ENCODE data around the gene CNPPD1.

CNPPD1 gene

DNA sequence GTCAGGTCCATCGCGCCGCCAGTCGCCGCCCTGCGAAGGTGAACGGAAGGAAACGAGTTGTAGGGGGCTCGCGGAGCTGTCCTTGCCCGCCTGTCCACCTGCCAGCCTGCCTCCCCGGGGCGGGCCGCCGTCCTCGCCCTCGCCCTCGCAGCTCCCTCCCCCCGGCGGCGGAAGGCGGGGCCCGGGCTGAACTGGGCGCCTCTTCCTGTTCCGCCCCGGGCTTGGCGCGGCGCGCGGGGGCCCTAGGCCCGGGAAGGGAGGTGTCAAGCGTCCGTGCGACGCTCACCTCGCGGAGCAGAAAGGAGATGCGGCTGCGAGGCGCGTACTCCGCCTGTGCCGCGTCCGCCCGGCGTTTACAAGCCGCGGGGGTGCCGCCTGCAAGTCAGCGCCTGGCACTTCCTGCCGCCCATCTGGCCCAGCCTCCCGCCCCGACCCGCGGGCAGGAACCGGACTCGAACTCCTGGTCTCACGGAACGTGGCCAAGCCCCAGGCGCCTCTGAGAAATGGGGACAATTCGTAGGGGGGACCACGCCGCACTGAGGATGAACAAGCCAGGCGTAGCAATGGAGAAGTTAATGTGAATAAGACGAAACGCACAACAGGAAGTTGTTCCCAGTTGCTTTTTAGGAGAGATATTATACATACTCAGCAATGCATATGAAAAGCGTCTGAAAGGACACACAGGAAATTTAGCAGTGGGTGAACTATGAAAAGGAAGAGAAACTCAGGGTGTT lies at the start of gene CNPPD1:
Gene CNPPD1, minus strand, starts transcription at position 108 of the 734 bp plus-strand sequence. Its CDS starts 97 bp downstream, at position 11.
- peak; percentile 75 for DNase-seq (ENCODE audit: low read depth)

DNA sequence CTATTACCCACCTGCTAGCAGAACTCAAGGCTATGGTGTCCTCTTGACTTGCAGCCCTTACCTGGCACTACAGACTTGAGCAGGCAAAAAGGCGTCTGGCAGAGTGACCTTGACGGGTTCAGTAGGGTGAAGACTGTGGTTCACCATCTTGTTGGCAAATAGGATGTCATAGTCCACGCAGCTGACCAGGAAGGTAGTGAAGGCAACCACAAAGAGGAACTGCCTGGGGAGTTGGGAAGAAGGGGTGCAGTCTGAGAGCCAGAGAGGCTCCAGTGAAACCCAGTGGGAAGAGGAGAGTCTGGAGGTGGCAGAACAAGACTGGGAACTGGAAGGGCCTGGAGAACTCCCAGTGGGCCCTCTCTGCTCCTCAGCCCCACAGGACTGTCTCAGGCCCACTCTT lies 48.6 kb upstream of the CNPPD1 start:
- DNase-seq (ENCODE audit: low read depth) = no peak

DNA sequence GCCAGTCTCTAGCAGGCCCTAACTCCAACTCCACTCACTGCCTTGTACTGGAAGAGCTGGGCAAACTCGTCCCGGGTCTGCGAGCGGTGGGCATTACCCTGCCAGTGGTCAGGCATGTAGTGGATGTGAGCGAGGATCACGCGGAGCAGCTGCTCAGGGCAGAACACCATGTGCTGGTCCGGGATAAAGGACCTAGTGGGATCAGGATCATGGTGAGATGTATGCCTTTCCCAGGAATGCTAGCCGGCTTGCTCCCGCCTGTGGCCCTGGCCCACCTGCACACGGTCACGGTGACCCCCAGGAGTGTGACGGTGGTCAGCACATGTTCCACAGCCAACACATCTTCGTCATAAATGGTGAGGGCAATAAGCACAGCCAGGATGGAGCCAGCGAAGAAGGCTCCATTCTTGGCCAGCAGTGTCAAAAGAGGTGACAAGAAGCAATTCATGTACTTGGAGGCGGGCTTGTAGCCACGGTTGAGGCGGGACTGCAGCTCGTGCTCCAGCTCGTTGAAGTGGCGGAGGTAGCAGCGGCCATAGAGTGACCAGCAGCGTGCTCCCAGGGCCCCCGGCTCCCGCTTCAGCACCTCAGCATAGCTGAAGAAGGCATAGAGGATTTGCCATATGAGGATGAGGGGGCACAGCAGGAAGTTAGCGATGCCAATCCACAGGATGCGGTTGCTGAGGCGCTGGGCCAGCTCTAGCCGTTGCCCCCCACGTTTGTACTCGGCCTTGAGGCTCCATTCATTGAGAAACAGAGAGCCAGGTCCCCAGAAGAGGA lies 47.3 kb upstream of the CNPPD1 start:
- no peak for DNase-seq (ENCODE audit: low read depth)

DNA sequence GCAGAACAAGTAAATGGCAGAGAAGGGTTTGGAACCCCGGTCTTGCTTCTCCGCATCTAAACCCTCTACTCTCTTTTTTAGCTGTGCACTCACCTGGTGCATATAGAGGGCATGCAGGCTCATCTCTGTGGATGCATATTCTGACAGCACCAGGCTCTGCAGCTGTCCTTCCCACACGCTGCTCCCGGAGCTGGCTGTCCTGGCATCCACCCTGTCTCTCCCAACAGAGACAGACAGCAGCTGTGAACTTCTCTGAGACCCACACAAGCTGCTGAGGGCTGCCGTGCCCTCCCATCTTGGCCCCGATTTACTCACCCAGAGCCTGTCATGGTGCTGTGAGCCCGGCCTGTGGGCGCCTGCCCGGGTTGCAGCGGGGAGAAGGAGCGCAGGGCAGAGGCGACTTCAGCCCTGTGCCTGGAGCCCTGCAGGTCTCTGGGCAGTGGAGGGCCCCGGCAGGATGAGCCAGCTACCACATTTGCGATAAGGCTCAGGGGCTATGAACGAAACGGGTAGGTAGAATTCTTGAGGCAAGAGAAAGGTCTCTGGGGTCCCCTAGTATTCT lies 45.3 kb upstream of the CNPPD1 start:
- no peak for DNase-seq (ENCODE audit: low read depth)

DNA sequence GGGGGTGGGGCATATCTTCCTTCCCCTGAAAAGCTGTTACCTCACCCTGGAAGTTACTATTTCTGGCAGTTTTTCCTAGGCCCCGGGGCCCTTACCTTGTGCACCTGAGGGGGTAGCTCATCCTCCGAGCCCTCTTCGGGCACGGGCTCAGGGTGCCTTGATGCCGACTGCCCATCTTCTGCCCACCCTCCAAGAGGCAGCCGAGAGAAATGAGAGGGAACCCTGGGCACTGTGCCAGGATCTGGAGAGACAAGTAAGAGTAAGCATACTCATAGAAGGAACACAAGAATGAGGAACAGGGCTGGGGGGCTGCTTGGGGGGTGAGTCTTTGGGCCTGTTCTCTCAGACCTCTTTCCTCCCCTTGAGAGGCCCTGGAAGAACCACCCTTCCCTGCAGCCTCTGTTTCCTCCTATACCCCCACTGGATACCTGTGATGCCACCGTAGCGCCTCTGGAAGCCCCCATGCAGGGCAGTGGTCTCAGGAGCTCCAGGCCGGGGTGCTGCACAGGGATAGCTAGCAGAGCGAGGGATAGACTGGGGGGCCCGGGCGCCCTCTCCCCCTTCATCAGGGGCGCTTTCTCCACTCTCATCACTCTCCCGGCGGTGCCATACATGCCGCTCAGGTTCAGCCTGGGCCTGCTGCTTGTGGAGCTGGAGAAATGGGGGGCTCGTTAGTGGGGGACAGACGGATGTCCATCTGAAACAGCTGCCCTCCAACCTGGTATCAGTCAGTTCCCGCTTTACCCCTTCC lies 44.1 kb upstream of the CNPPD1 start:
- no peak for DNase-seq (ENCODE audit: low read depth)

DNA sequence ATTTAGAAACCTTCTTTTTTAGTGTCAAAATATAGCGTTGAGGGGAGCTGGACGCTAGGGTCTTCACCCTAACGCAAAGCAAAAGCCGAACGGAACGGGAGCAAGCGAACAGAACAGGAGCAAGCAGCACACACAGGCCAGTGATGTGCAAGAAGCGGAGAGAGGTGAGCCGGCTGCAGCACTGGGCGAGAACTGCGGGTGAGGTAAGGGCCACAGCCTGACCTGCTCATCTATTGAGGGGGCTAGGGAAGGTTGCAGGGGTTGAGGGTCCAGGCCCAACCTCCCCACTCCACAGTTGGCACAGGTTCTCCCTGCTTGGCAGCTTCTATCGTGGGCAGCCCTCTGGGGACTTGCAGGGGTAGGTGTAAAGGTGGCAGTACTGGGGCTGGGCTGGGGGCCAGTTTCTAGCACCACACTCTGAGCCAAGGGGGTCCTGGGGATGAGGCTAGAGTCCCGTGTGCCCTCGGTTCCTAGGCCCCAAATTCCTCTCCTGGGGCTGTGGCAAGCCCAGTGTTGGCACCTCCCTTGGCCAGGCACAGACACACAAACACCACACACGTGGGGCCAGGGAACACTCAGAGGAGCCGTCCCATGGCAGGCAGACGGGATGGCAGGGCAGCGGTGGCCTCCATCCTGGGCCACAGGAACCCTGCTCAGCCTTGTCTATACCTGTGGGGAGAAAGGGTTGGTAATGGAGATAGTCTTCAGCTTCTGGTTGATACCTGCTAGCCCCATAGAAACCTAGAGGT lies 43.2 kb upstream of the CNPPD1 start:
- no peak for DNase-seq (ENCODE audit: low read depth)

DNA sequence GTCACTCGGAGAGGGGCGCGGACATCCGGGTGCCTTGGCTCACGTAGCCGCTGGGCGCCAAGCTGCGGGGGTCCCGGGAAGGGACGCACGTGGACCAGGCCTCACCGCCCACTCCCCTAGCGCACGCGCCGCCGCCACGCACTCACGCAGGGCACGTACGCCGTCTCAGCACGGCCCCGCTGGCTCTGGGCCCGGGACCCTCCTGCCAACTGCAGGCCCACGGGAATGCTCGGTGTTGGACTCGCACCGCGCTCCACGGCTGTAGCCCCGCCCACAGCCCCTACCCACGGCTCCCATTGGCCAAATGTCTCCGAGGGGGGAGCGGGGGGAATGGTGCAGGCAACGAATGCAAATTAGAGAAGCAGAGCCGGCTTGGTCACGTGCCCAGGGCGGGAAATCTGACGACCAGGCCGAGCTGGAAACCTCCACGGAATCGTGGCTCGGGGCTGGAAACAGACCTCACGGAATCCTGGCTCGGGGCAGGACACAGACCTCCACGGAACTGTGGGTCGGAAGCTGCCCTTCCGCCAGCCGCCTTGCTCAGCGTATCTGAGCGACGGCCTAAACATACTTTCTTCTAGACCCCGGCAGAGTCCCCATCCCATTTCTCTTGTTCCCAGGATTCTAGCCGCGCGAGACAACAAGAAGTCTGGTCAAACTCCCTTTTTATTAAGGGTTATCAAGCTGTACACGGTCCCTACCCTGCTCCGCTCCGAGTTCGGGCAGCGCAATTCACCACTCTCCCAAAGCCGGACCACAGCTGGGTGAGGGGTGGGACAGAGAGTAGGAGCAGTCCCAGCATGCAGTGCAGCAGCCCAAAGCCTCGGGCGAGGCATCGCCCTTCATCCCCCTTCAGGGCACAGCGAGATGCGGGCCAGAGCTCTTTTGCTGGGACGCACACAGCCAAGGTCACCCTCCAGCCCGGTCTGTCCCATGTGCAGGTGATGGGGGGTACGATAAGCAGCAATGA lies 42.3 kb upstream of the CNPPD1 start, which contains the start of gene ABCB6:
Gene ABCB6, minus strand, starts transcription at position 227 of the 970 bp plus-strand sequence. CDS start 285 bp downstream, outside the sequence.
- DNase-seq (ENCODE audit: low read depth) = peak; percentile 94

DNA sequence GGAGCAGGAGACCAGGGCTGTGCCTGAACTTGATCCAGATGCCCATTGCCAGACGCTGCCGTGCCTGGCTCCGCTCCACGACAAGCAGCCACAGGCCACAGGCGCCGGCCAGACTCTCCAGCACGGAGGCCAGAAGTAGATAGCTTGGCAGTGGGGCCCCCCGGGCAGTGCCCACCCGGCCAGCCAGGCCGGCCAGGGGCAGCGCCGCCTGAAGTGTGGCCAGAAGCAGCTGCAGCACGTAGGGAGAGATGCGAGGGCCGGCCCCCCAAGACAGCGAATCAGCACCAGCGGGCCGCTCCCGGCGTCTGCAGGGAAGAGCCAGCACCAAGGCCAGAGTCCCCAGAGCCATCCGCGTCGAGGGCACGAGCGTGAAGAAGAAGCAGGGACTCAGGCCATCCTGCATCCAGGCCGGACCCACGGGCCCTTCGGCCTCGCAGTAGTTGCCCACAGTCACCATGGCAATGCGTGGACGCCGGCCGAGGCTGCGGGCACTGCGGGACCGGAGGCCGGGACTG lies 41.5 kb upstream of the CNPPD1 start:
- DNase-seq (ENCODE audit: low read depth) = peak; percentile 90

DNA sequence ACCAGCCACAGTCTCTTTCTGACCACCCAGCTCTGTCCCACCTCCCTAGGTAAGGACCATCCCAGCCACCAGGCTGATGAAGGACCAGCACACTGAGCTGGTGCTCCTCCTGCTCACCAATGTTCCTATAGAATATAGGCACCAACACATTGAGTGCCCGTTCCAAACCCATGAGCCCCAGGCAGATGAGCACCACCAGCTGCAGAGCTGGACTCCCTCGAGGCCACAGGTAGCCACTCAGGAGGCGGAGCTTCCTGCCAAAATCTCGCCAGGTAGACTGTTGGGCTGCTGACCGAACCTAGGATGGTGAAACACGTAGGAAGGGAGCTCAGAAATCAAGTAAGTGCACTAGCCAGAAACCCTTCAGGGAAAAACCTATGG lies 39.8 kb upstream of the CNPPD1 start:
- DNase-seq (ENCODE audit: low read depth) = no peak

DNA sequence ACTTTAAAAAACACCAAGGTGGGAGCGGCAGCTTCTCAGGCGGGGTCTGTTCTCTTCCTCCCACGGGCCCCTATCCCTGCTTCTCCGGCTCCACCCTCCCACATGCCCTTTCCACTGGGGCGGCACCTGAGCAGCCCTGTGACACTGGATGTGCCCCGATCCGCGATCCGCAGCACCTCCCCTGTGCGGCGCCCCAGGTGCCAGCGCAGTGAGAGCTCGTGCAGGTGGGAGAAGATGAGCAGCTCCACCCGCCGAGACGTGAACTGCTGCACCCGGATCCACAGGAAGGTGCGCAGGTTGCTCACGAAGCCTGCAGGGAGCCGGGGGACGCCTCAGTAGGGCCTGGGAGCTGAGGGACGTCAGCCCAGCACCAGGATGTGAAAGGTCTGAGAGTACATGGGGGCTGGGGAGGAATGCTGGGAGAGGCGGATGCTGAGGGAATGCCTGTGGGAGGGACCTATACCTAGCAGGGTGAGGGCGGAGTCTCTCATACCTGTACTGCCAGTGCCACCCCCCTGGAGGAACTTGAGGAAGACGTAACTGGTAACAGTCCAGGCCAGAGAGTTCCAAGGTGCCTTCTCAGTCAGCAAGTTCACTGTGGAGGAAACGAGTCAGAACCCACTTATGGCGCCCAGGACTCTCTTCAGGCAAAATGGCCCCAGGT lies 39.3 kb upstream of the CNPPD1 start:
- no peak for DNase-seq (ENCODE audit: low read depth)

DNA sequence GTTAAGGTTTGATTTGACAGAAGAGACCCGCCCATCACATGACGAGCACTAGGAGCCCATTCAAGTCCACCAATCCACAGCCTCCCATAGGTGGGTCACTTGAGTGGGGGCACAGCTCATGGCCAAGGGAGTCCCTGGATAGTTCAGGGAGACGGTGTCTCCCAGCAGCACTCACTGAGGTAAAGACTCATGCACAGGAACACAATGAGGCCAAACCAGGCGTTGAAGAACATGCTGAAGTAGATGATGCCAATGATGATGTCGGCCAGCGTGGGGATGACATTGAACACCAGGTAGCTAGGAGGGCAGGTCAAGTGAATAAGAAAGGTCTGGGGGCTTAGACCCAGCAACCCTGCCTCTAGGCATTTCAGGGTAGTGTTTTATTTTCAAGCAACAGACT lies 38.1 kb upstream of the CNPPD1 start:
- DNase-seq (ENCODE audit: low read depth) = no peak

DNA sequence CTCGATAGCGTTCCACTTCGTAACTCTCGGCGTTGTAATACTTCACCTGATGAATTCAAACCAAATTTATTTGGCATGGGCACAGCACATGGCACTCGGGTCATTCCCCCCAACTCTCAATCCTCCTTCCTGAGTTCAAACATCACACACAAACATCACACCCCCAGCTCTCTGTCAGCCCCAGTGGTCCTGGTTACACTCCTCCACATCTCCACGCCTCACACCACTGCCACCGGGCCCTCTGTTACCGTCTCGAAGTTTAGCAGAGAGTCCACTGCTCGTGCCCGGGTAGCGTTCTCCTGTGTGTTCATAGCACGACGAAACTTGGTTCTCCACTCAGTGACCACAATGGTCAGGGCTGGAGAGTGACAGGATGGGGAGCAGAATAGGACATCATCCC lies 37.4 kb upstream of the CNPPD1 start:
- no peak for DNase-seq (ENCODE audit: low read depth)

DNA sequence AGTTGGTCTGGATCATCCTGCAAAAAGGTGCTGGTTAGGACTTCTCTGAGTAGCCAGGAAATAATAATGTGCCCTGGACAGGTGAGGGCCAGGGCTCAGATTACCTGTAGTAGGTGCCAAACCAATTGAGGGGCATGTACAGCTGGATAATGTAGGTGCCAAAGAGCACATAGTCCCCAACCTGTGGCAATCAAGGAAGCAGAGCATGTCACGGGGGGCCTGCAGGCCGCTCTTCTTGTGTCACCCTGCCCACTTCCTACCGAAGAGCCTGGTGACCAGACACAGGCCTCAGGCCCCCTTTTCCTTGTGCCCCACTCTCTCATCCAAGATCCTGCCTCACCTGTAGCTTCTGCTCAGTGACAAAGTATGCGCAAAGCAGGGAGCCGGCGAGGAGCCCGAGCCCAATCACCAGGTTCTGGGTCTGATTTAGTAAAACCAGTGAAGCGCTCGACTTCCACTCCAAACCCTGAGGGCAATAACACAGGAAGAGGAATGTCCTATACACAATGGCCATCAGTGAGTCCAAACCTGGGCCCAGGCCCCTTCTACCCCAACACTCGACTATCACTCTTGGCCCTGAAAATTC lies 36.9 kb upstream of the CNPPD1 start:
- no peak for DNase-seq (ENCODE audit: low read depth)

DNA sequence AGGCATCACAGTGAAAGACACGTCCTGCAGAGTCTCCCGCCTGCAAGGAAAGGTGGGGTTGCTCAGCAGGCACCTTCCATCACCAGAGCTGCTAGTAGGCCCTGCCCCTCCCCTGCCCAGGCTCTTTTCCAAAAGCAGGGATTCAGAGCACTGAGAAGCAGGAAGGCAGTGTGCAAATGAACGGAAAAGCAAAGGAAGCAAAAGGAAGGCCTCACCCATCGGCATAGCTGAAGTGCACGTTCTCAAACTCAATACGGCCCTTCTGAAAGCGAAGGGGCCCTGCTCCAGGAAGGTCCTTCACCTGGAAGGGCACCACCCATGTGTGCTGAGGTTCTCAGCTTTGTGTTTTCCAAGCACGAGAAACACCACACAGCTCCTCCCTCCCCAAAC lies 36.3 kb upstream of the CNPPD1 start:
- no peak for DNase-seq (ENCODE audit: low read depth)

DNA sequence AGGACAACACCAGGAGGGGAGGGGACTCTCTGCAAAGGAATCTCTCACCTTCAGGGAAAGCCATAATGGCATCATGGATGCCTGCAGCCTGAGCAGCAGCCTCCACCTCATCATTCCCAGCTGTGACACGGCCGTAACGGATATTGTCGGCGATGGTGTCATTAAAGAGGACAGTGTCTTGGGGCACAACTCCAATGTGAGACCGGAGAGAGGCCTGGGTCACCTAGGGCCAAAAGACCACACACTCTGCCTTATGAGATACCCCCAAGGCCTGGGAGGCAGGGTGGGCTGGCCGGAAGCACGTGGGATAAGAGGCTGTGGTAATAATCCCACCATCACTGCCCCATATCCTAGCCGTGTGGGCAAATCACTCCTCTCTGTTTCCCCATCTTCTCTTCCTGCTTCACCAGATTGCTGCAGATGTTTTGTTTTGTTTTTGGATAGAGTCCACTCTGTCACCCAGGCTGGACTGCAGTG lies 34.2 kb upstream of the CNPPD1 start:
- DNase-seq (ENCODE audit: low read depth) = no peak

DNA sequence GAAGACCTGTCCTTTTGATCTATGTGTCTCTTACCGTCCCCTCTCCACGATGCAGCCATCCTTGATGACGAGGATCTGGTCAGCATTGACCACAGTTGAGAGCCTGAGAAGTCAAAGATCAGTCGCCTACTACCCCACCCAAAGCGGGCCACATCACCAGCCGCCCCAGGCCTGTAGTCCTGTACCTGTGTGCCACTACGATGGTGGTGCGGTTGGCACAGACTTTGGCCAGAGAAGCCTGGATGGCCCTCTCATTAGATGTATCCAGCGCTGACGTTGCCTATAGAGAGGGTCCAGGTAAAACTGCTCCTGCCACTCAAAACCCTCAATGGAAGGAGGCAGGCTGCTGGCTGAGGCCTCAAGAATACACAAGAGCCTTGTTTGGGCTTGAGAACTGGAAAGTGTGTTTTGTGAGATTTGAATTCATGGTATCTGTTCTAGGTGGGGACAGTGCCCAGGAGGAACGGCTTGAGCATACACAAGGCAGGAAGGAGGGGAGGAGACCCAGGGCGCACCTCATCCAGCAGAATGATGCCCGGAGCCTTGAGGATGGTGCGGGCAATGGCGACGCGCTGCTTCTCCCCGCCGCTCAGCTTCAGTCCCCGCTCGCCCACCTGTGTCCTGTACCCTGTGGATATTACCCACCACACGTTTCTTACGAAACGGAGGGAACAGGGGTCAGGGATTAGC lies 33.6 kb upstream of the CNPPD1 start:
- no peak for DNase-seq (ENCODE audit: low read depth)

DNA sequence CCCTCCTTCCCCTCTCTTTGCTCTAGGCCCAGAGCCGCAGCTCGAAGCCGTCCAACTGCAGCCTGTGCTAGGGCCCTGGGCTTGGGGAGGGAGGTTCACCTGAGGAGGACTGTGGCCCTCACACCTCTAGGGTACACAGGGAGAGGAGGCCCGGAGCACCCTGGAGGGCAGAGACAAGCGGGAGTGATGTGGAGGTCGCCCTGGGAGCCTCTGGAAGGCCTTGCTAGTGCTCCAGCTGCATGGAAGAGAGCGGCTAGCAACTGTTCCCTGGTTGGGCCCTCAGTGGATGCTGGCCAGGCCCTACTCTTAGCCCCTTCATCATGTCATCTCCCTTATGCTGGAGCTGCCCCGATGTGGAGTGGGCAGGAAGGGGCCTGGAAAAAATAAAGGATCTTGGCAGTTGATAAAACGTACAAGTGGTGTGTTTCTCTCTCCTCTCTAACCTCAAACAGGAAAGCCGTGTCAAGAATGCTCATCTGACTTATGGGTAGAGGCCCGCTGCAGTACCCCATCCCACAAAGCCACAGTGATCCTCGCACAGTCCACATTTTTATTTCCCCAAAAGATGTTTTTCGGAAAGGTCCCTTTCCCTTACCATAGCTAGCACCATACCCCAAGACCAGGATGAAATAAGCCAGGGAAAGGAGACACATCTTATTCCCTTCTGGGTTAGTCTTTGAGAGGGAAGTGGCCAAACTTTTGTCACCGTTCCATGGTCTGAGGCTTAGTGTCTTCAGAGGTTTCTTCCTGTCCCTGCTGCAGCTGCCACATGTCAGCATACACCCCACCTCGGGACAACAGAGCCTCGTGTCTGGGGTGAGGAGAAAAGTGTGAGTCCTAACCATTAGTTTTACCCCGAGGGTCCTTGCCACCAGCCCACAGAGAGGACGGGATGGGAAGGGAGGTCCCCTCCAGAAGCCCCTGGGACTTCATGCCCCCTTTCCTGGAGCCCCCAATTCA lies 32.8 kb upstream of the CNPPD1 start:
- DNase-seq (ENCODE audit: low read depth) = no peak

All from iris pigment epithelial cell (primary cell).